ENCODE measurements around the gene PROX2. TPM values are rescaled to one million over a fixed set of nuclear protein-coding genes. Genes with fewer than 3 reads are reported as not detected.
A peak's percentile ranks its signal among the peaks of the same experiment; 100 is the strongest.

PROX2 gene
- total and polyA plus RNA-seq, 10 donors: 0.06 to 0.43 (median 0.25) TPM; not detected in 6

GRCh38 chr14:74855021-74855420, 20.9 kb downstream of the PROX2 start:
- Histone ChIP-seq H3K36me3 (no peaks in the 10 kb centered on the region), H3K27ac (no peak overlapping the region), H3K4me1 (peaks cover 0 to 39% (median 16%) of the 10 kb centered on the region in 6 donors), H3K4me3 (no peak overlapping the region), H3K27me3 (replicated peaks in 1 of 7) (no peaks in the 10 kb centered on the region), H3K9me3 (no peaks in the 10 kb centered on the region)
- 75 to 83% (median 79%) methylated on average over 7 of the region's 7 CpGs for WGBS, 5 donors
- DNase-seq: no peak
- TF ChIP-seq CTCF (IDR thresholded peaks at IDR 0.05 in 8 of 11, conservative IDR thresholded peaks at IDR 0.05 in 3 of 11) (no peak), POLR2AphosphoS5 (IDR thresholded peaks at IDR 0.05) (no peak), POLR2A (IDR thresholded peaks at IDR 0.05) (no peak)
- intact Hi-C loops (cut with DNase I; ENCODE audit: low total_unique reads): no loop called here

GRCh38 chr14:74853581-74853980, 22.4 kb downstream of the PROX2 start:
- H3K36me3 ChIP-seq: no peaks in the 10 kb centered on the region
- DNase-seq: no peak
- H3K4me3 ChIP-seq: no peak overlapping the region
- H3K27ac ChIP-seq: peak overlapping the region in 3 of 8 donors; percentile 14 to 75 (median 31)
- intact Hi-C loops (cut with DNase I; ENCODE audit: low total_unique reads): no loop called here
- TF ChIP-seq POLR2A (IDR thresholded peaks at IDR 0.05) (no peak), POLR2AphosphoS5 (IDR thresholded peaks at IDR 0.05) (no peak), CTCF (IDR thresholded peaks at IDR 0.05 in 8 of 11, conservative IDR thresholded peaks at IDR 0.05 in 3 of 11) (no peak)
- no peaks in the 10 kb centered on the region for H3K27me3 ChIP-seq (replicated peaks in 1 of 7)
- H3K9me3 ChIP-seq: no peaks in the 10 kb centered on the region
- H3K4me1 ChIP-seq: peaks cover 0 to 39% (median 16%) of the 10 kb centered on the region in 6 donors
- WGBS, 5 donors: 44 to 67% (median 53%) methylated on average over 4 of the region's 4 CpGs

GRCh38 chr14:74852922-74853530, 22.9 kb downstream of the PROX2 start:
- H3K4me1 ChIP-seq: peaks cover 0 to 39% (median 16%) of the 10 kb centered on the region in 6 donors
- TF ChIP-seq CTCF (IDR thresholded peaks at IDR 0.05 in 8 of 11, conservative IDR thresholded peaks at IDR 0.05 in 3 of 11) (no peak), POLR2AphosphoS5 (IDR thresholded peaks at IDR 0.05) (peak in 1 of 3 donors; percentile 35)
- no peak overlapping the region for H3K4me3 ChIP-seq
- intact Hi-C loops (cut with DNase I; ENCODE audit: low total_unique reads): no loop called here
- no peaks in the 10 kb centered on the region for H3K27me3 ChIP-seq (replicated peaks in 1 of 7)
- H3K27ac ChIP-seq: peak overlapping the region in 3 of 8 donors; percentile 14 to 75 (median 31)
- H3K36me3 ChIP-seq: no peaks in the 10 kb centered on the region
- no peak for DNase-seq
- no peaks in the 10 kb centered on the region for H3K9me3 ChIP-seq
- WGBS, 5 donors: 41 to 84% (median 81%) methylated on average over 2 of the region's 2 CpGs

DNA sequence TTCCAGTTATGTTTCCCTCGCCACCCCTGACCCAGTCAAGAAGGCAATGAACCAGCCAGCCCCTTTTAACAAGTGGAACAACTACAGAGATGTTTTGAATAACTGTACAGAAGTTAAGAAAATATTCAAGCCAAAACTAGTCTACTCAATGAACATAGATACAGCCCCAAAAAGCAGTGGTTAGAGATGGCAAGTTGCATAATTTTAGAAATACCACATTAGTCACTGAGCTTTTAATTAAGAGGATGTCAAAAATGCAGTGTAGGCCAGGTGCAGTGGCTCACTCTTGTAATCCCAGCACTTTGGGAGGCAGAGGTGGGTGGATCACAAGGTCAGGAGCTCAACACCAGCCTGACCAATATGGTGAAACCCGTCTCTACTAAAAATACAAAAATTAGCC, 27.2 kb downstream of the PROX2 start:
- H3K36me3 ChIP-seq: no peaks in the 10 kb centered on the region
- DNase-seq: no peak
- intact Hi-C loops (cut with DNase I; ENCODE audit: low total_unique reads): no loop called here
- 75 to 88% (median 85%) methylated on average over 2 of the region's 2 CpGs for WGBS, 5 donors
- H3K27ac ChIP-seq: no peak overlapping the region
- H3K9me3 ChIP-seq: no peaks in the 10 kb centered on the region
- H3K4me3 ChIP-seq: no peak overlapping the region
- TF ChIP-seq CTCF (IDR thresholded peaks at IDR 0.05 in 8 of 11, conservative IDR thresholded peaks at IDR 0.05 in 3 of 11): no peak
- TF ChIP-seq POLR2AphosphoS5 (IDR thresholded peaks at IDR 0.05): no peak
- no peak for TF ChIP-seq POLR2A (IDR thresholded peaks at IDR 0.05)
- peaks cover 0 to 16% (median 8%) of the 10 kb centered on the region in 6 donors for H3K4me1 ChIP-seq
- H3K27me3 ChIP-seq (replicated peaks in 1 of 7): no peaks in the 10 kb centered on the region

Data from spleen (tissue), 11 donors.